BLaER1 treated with 17β-estradiol and CSF1 and Interleukin-3, amounts not matched to agents 10 nM and 100 nM (cell line): ENCODE measurements around the gene PRELID3B.

ENCODE experiments used
- H3K27ac ChIP-seq, 11 experiments: shearing (Covaris generic); formaldehyde crosslinking; 2 replicates each; pipeline ENCODE4 v1.8.1; 2022
- H3K27me3 ChIP-seq, 11 experiments: shearing (Covaris generic); formaldehyde crosslinking; 2 replicates each; pipeline ENCODE4 v1.8.1; 2022
- H3K36me3 ChIP-seq, 11 experiments: shearing (Covaris generic); formaldehyde crosslinking; 2 replicates each; pipeline ENCODE4 v1.8.1; 2022
- H3K4me1 ChIP-seq, 10 experiments: shearing (Covaris generic); formaldehyde crosslinking; 2 replicates each; pipeline ENCODE4 v1.8.1; 2022
- H3K4me2 ChIP-seq, 11 experiments: shearing (Covaris generic); formaldehyde crosslinking; 2 replicates each; pipeline ENCODE4 v1.8.1; 2022
- H3K4me3 ChIP-seq, 10 experiments: shearing (Covaris generic); formaldehyde crosslinking; 2 replicates each; pipeline ENCODE4 v1.8.1; 2022
- H3K9ac ChIP-seq, 11 experiments: shearing (Covaris generic); formaldehyde crosslinking; 2 replicates each; pipeline ENCODE4 v1.8.1; 2022
- H3K9me3 ChIP-seq, 11 experiments: shearing (Covaris generic); formaldehyde crosslinking; replicated peaks in 1 of 11; 2 replicates each; pipeline ENCODE4 v1.8.1; 2022
- H4K20me1 ChIP-seq, 11 experiments: shearing (Covaris generic); formaldehyde crosslinking; 2 replicates each; pipeline ENCODE4 v1.8.1; 2022
- Cebpa-rat ChIP-seq, 11 experiments: shearing (Covaris generic); IDR thresholded peaks; 2 replicates each; pipeline ENCODE4 v1.8.1; 2022

Gene PRELID3B

GRCh38 chr20:59032713-59033059, 9.9 kb downstream of the PRELID3B start:
- Histone ChIP-seq H3K4me3 (peak overlapping the region; percentile 64 to 95 (median 77)), H3K4me2 (peak overlapping the region; percentile 83 to 99 (median 88)), H3K27me3 (no peaks in the 10 kb centered on the region), H3K36me3 (peaks cover 66 to 80% (median 70%) of the 10 kb centered on the region in 11 experiments), H3K4me1 (peaks cover 38 to 55% (median 46%) of the 10 kb centered on the region in 10 experiments), H3K9me3 (no peaks in the 10 kb centered on the region), H3K9ac (peak overlapping the region; percentile 81 to 96 (median 91)), H4K20me1 (peaks cover 16 to 54% (median 36%) of the 10 kb centered on the region in 11 experiments; a peak in 20 of 22 replicates), H3K27ac (peak overlapping the region; percentile 76 to 97 (median 95))
- TF ChIP-seq Cebpa-rat (IDR thresholded peaks at IDR 0.05): no peak

- Histone ChIP-seq H3K9me3 (no peaks in the 10 kb centered on the region), H3K4me1 (peaks cover 38 to 60% (median 48%) of the 10 kb centered on the region in 10 experiments), H4K20me1 (peaks cover 21 to 54% (median 37%) of the 10 kb centered on the region in 11 experiments; a peak in 20 of 22 replicates), H3K36me3 (peaks cover 66 to 80% (median 70%) of the 10 kb centered on the region in 11 experiments), H3K27ac (peak within 1 kb of the TSS; percentile 83 to 97 (median 95)), H3K9ac (peak within 1 kb of the TSS; percentile 81 to 96 (median 91)), H3K4me2 (peak within 1 kb of the TSS; percentile 87 to 100 (median 97)), H3K27me3 (no peaks in the 10 kb centered on the region), H3K4me3 (peak within 1 kb of the TSS; percentile 64 to 95 (median 77))
- TF ChIP-seq Cebpa-rat (IDR thresholded peaks at IDR 0.05): no peak
These were observed 10.4 kb downstream of the PRELID3B start, which contains the start of gene ATP5F1E for GRCh38 chr20:59032023-59032712. ATP5F1E (minus strand) TSS chr20:59032335; CDS start chr20:59032251, 84 bp downstream.

GRCh38 chr20:59031564-59032022, 11.0 kb downstream of the PRELID3B start:
- no peak for TF ChIP-seq Cebpa-rat (IDR thresholded peaks at IDR 0.05)
- H3K9ac ChIP-seq: peak overlapping the region; percentile 81 to 96 (median 91)
- peaks cover 38 to 66% (median 48%) of the 10 kb centered on the region in 10 experiments for H3K4me1 ChIP-seq
- no peaks in the 10 kb centered on the region for H3K27me3 ChIP-seq
- H3K27ac ChIP-seq: peak overlapping the region; percentile 83 to 97 (median 95)
- peak overlapping the region; percentile 64 to 95 (median 77) for H3K4me3 ChIP-seq
- H3K4me2 ChIP-seq: peak overlapping the region; percentile 79 to 100 (median 97)
- H3K36me3 ChIP-seq: peaks cover 66 to 80% (median 70%) of the 10 kb centered on the region in 11 experiments
- peaks cover 27 to 55% (median 38%) of the 10 kb centered on the region in 11 experiments; a peak in 20 of 22 replicates for H4K20me1 ChIP-seq
- H3K9me3 ChIP-seq: no peaks in the 10 kb centered on the region

- Histone ChIP-seq H3K27me3 (no peaks in the 10 kb centered on the region), H3K9ac (peak overlapping the region; percentile 81 to 96 (median 91)), H3K4me3 (peak overlapping the region; percentile 64 to 95 (median 77)), H3K9me3 (no peaks in the 10 kb centered on the region), H3K36me3 (peaks cover 66 to 80% (median 70%) of the 10 kb centered on the region in 11 experiments), H4K20me1 (peaks cover 30 to 58% (median 43%) of the 10 kb centered on the region in 11 experiments; a peak in 20 of 22 replicates), H3K27ac (peak overlapping the region; percentile 83 to 97 (median 95); a peak in 20 of 22 replicates), H3K4me1 (peaks cover 38 to 66% (median 48%) of the 10 kb centered on the region in 10 experiments), H3K4me2 (peak overlapping the region; percentile 79 to 100 (median 97))
- TF ChIP-seq Cebpa-rat (IDR thresholded peaks at IDR 0.05): no peak
These were observed 11.5 kb downstream of the PRELID3B start for GRCh38 chr20:59030911-59031563.

- Histone ChIP-seq H4K20me1 (peaks cover 49 to 75% (median 65%) of the 10 kb centered on the region in 11 experiments; a peak in 21 of 22 replicates), H3K4me2 (peak overlapping the region; percentile 7 to 100 (median 94)), H3K9ac (peak overlapping the region in 10 of 11 experiments; percentile 1 to 75 (median 42); a peak in 17 of 22 replicates), H3K36me3 (peaks cover 66 to 80% (median 71%) of the 10 kb centered on the region in 11 experiments), H3K27ac (peak overlapping the region in 2 of 11 experiments; percentile 11 to 29; a peak in 4 of 22 replicates), H3K9me3 (no peaks in the 10 kb centered on the region), H3K4me1 (peaks cover 37 to 61% (median 47%) of the 10 kb centered on the region in 10 experiments), H3K4me3 (peak overlapping the region in 6 of 10 experiments; percentile 1 to 37 (median 28); a peak in 8 of 20 replicates), H3K27me3 (no peaks in the 10 kb centered on the region)
- no peak for TF ChIP-seq Cebpa-rat (IDR thresholded peaks at IDR 0.05)
These were observed 13.8 kb downstream of the PRELID3B start for GRCh38 chr20:59028812-59029211.

- Histone ChIP-seq H4K20me1 (peaks cover 49 to 84% (median 73%) of the 10 kb centered on the region in 11 experiments; a peak in 21 of 22 replicates), H3K9me3 (no peaks in the 10 kb centered on the region), H3K9ac (no peak overlapping the region; a peak in 2 of 22 replicates), H3K27ac (no peak overlapping the region), H3K4me1 (peaks cover 32 to 51% (median 41%) of the 10 kb centered on the region in 10 experiments), H3K4me2 (peak overlapping the region in 3 of 11 experiments; percentile 97 to 100 (median 99); a peak in 4 of 22 replicates), H3K4me3 (no peak overlapping the region), H3K36me3 (peaks cover 72 to 84% (median 77%) of the 10 kb centered on the region in 11 experiments), H3K27me3 (no peaks in the 10 kb centered on the region)
- no peak for TF ChIP-seq Cebpa-rat (IDR thresholded peaks at IDR 0.05)
These were observed 14.8 kb downstream of the PRELID3B start for GRCh38 chr20:59027741-59028320.

- Histone ChIP-seq H3K36me3 (peaks cover 76 to 91% (median 81%) of the 10 kb centered on the region in 11 experiments), H3K9ac (peak overlapping the region in 2 of 11 experiments; percentile 25 to 38; a peak in 4 of 22 replicates), H3K27me3 (no peaks in the 10 kb centered on the region), H3K4me3 (no peak overlapping the region), H3K9me3 (no peaks in the 10 kb centered on the region), H3K4me2 (peak overlapping the region in 1 of 11 experiments; percentile 100; a peak in 1 of 22 replicates), H3K4me1 (peaks cover 31 to 50% (median 37%) of the 10 kb centered on the region in 10 experiments), H3K27ac (no peak overlapping the region), H4K20me1 (peaks cover 49 to 90% (median 76%) of the 10 kb centered on the region in 11 experiments; a peak in 21 of 22 replicates)
- no peak for TF ChIP-seq Cebpa-rat (IDR thresholded peaks at IDR 0.05)
These were observed 15.5 kb downstream of the PRELID3B start for GRCh38 chr20:59026904-59027740.
